ENCODE data around the gene TPM1. TPM values are rescaled to one million over a fixed set of nuclear protein-coding genes. Genes with fewer than 3 reads are reported as not detected.
"Not testable (repeated sequence)": the region's sequence is repeated elsewhere in the genome, so short reads cannot be mapped to it uniquely, and the experiment has no call there.

Gene TPM1
- polyA plus RNA-seq (ENCODE audit: insufficient read length in 4 of 4), result 100 to 1,000 TPM; 466 to 568 (median 528) TPM

DNA sequence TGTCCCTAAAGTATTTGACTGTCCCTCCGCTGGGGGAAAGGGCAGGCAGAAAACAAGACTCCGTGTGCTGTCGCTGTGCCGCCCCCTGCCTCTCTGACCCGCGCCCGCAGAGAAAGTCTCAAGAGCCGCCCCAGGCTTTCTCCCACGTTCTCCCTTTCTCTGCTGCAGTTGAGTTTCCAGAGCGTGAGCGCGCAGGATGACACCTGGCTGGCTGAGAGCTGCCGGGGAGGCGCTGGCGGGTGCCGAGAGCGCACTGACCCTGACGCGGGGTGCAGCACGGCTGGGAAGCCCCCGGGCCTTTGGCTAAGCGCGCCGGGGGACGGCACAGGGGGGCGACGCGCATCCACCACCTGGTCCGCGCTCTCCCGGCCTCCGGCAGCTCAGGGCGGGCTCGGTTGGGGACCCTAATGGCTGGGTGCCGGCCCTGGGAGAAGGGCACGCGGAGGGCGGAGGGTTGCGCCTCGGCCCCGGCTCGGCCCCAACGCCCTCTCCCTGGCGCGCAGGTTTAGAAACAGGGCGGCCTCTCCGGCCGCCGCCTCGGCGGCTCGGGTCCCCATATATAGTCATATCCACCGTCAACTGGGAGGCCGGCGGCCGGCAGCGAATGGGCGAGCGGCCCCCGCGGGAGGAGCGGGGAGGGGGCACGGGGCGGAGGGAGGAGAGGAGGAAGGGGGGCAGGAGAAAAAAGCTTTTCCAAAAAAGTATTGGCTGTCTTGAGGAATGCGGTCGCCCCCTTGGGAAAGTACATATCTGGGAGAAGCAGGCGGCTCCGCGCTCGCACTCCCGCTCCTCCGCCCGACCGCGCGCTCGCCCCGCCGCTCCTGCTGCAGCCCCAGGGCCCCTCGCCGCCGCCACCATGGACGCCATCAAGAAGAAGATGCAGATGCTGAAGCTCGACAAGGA is at the start of gene TPM1:
Gene TPM1 (plus strand): TSS at position 774 of the 903 bp plus-strand sequence. CDS start 83 bp downstream, at position 857.
- peak in 1 of 4 donors; percentile 73 for DNase-seq (ENCODE audit: low read depth in 4 of 4, low spot score in 3 of 4)

DNA sequence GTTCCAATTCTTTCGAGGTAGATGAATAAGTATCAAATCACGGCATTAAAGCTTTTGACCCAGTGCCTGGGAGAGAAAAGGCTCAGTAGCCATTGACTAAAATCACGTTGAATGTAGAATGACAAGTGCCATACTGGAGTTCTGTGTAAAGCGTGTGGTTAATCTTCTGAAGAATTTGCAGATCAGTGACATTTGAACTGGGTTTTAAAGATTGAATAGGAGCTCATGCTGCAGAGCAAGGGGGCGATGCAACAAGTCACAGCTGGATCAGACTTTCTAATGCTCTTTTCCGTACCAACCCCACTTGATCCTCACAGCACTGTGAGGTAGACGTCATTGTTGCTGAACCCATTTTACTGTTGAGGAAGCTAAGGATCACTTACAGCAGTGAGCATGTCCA is 49.5 kb upstream of the TPM1 start:
- no peak for DNase-seq (ENCODE audit: low read depth in 4 of 4, low spot score in 3 of 4)

DNA sequence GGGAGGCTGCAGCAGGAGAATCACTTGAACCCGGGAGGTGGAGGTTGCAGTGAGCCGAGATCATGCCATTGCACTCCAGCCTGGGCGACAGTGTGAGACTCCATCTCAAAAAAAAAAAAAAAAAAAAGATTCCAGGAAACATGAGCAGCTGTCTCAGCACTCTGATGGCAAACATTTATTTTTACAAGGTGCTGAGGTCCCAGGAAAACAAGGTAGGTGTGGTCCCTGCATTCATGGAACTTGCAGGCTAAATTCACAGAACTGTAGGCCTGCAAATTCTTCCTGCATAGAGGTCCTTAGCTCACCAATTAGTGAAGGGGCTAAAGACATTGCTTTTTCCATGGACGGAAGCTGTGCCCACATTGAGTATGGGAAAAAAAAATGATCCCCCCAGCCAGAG is 48.9 kb upstream of the TPM1 start:
- not testable (repeated sequence) for DNase-seq (ENCODE audit: low read depth in 4 of 4, low spot score in 3 of 4)

DNA sequence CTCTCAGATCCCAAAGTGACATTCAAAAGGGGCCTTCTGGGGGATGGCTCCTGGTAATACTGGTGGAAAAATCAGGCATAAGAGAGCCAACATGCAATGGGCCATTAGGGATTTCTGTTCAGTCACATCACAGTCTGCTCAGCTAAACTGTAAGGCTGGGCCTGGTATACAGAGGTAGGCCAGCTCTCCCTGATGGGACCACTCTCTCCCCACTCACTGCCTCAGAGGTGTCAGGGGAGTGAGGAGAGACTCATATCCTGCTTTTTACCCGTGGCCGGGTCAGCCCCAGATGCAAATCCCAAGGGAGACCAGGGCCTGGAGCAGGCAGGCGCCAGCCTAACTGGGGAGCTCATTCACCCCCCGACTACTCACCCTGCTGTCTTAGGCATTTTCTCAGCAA is 48.1 kb upstream of the TPM1 start:
- no peak for DNase-seq (ENCODE audit: low read depth in 4 of 4, low spot score in 3 of 4)

DNA sequence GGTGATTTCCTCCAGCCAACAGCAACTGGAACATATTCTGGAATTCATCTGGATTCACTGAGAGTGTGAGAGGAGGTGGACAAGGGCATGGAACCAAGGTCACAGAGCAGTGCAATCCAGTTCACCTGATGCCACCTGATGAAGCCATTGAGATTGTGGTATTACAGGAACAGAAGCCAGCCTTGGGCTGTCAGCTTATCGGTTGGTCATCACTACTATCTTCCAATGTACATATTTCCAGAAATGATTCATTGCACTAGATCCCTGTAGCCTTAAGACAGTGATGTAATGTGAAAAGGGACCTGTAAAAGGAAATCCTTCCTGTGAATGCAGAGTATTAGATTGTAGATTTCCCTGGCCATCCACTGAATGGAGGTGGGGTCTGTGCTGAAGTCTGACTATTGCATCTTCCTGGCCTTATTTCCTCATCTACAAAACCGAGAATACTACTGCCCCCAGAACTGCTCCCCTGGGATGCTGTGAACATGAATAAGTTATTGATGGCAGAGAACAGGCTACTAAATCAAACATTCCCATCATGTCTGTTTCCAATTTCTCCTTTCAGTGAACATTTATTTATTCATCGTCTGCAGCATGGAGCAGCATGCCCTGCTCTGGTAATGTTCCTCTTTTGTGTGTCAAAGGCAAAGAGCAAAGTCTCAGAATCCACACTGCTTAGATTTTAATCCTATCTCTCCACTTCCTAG is 47.4 kb upstream of the TPM1 start:
- DNase-seq (ENCODE audit: low read depth in 4 of 4, low spot score in 3 of 4), result no peak

DNA sequence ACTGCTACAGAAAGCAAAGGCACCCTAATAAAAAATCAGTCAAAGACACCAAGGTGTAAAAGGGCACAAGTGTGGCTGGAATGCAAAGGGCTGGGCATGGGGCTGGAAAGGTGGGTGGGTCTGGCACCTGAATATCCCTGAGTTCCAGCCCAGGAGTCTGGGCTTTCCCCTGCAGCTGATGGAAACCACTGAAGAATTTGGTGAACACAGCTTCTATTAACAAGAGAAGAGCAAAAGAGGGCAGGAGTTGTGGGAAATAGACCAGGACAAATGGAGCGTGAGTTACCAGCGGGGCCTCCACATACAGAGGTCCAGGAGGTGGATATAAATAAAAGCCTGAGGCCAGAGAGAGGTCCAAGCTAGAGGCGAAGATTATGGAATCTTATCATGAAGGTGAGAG is 45.1 kb upstream of the TPM1 start:
- DNase-seq (ENCODE audit: low read depth in 4 of 4, low spot score in 3 of 4), result no peak

DNA sequence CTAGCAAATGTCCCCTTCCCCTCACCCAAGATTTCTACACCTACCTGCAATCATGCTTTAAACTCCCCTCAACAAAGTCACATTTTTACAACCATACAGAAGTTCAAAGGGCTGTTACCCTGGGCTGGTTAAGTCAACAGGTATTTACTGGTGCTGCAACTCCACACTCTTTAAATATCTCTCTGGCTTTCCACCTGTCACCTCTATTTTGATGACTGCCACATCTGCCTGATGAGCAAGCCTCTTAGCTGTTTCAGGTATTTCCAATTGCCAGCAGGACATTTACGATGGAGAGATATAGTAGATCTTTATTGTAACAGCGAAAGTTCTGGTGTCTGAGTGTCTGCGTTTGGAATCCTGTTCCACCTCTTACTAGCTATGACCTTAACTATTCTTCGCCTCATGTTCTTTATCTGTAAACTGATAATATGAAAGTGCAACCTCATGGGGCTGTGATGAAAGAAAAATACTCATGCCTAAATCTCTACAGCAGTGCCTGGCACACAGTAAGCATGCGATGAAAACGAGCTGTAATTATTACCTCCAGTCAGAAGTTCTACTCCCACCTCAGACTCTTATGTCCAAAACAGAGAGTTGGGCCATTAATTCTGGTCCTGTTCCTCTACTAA is 44.2 kb upstream of the TPM1 start:
- no peak for DNase-seq (ENCODE audit: low read depth in 4 of 4, low spot score in 3 of 4)

DNA sequence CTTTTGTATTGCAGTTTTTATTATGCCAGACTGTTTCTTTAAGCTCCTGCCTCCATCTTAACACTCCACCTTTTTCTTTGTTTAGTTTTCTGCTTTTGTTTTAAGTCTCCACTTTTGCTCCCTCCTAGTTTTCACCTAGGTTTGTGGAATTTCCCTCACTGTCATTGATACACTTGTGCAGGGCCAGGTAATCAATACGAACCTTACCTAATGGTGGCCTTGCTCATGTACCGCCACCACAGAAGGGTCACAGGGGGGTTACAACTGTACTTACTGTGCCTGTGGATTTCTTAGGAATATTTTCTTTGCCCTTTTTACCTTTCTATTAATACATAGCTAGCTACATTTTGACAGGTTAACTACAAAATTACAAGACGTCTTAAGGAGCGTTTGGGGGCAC is 43.4 kb upstream of the TPM1 start:
- no peak for DNase-seq (ENCODE audit: low read depth in 4 of 4, low spot score in 3 of 4)

DNA sequence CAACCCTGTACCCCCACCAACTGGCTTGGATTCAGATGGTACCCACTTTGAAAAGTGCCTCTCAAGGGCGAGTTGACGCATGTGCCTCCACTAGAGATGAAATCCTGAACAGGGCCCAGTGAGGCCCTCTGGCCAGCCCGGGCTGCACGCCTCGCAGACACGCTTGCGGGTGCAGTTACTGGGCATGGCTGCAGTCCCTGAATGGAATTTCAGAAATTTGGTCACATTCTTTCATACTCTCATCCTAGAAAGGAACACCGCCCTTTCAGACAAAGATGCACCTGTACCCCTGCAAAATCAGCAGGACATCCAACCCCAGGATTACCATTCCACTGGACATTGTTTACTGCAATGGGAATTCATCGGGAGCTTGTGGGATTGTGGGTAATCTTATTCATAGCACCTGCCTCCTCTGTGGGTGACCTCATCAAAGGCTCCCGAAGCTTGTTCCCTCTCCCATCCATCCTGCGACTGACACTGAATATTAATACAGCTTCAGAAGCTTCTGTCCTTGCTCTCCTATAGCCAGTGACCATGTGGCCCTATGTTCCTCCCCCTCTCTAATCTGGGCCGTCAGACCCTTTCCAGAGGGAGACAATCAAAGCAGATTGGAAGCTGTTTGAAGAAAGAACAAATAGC is 42.5 kb upstream of the TPM1 start:
- DNase-seq (ENCODE audit: low read depth in 4 of 4, low spot score in 3 of 4), result no peak

DNA sequence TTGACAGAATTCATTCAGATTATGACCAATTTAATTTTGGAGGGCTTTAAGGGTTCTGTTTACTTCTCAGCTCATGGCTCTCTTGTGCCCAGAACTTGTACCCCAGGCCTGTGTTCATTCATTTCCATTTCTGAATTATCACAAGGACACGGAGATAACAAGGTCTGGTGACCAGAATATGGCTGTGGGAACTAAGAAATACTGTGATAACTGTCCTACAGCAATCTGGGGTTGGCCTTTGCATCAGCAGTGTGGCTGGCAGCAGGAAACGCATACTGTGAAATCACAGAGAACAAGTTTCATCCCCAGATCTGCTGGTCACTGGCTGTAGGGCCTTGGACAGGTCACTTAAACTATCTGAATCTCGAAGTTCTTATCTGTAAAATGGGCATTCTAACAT is 41.8 kb upstream of the TPM1 start:
- DNase-seq (ENCODE audit: low read depth in 4 of 4, low spot score in 3 of 4), result no peak

DNA sequence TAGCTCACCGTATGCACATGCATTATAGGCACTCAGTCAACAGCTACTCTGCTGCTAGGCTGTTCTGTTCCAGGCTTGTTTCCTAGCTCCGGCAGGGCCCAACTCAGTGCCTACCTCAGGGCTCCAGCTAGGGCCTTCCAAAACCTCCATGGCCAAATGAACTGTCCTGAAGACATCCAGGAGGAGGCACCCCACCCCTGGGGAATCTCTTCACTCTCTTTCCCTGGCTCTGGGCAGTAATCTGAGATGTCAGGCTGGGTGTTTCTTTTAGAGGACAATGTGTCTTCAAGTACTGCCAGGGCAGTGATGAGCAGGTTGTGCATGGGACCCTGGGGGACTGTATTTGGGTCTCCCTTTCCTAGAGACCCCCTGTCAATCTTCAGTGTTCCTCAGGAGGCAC is 38.3 kb upstream of the TPM1 start:
- no peak for DNase-seq (ENCODE audit: low read depth in 4 of 4, low spot score in 3 of 4)

DNA sequence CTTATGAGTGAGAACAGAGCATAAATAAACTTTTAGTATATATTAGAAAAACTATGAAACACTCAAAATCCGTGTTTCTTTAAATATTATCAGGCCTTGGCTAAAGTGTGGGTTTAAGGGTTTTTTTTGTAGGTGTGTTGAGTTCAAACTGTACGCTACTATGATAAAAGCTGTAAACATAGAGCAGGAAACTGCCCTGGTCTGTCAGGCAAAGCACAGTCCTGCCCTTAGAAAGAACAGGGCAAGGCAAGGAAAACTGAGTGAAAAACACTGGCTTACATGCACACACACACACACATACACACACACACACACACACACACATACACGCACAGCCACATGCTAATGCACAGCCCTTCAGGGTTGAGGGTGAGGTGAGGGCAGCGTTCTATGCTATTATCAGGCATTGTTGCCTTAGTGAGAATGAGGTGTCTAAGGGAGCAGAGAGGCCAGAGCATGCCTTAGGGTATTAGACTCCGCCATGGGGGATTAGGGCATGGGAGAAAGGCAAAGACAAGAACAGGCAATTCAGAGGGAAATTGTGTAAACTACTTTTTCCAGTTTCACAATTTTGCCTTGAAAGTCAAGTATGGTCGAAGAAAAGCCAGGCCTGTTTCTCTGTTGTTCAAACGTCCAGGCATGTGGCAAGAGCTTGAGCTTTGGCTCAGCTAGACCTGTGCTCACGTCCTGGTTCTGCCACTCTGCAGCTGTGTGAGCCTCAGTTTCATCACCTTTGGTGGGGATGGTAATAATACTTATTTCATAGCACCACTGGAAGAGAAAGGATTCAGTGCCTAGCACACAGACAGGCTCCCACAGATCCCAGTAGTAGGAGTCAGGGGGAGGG is 36.3 kb upstream of the TPM1 start:
- no peak for DNase-seq (ENCODE audit: low read depth in 4 of 4, low spot score in 3 of 4)

DNA sequence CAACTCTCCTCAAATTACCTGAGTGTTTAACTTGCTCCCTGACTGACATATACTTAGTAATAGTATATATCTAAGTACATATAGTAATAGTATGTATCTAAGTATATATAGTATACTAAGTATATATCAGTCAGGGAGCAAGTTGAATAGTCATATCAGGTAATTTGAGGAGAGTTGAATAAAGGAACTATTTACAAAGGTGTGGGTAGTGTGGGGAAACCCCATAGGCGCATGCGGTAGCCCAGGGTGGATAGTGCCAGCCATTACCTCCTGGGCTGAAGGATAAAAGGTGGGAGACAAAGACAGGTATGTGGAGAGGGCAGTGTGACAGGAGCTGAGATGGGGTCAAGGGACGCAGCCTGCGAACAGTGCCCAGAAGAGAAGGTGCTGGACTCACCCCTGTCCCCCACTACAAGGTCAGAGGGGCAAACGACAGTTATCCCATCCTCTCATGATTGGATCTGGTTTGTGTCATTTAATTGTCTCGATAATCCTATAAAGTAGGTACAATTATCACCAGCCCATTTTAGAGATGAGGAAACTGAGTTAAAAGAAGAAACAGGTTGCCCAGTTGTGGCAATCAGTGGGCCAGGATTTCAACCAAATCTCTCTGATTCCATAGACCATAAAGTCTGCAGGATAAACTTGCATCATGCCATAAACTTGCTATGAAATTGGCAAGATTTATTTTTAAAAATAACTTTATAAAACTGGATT is 34.1 kb upstream of the TPM1 start:
- DNase-seq (ENCODE audit: low read depth in 4 of 4, low spot score in 3 of 4), result no peak

DNA sequence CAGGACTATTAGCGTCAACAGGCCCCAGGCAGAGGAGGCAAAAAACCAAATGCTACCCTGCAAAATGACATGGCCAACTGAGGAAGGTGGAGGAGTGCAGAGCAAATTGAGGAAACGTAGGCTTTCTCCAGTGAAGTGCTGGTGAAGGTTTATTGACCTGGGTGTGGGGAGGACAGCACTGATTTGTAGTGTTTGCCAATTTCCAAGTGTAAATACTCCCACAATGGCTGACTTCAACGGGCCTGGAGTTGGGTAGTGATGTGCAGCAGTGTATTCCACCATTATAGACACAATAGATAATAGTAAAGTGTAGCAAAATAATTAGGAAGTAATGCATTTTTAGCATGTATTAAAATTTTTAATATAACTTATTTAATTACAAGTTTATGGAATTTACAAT is 32.2 kb upstream of the TPM1 start:
- no peak for DNase-seq (ENCODE audit: low read depth in 4 of 4, low spot score in 3 of 4)

DNA sequence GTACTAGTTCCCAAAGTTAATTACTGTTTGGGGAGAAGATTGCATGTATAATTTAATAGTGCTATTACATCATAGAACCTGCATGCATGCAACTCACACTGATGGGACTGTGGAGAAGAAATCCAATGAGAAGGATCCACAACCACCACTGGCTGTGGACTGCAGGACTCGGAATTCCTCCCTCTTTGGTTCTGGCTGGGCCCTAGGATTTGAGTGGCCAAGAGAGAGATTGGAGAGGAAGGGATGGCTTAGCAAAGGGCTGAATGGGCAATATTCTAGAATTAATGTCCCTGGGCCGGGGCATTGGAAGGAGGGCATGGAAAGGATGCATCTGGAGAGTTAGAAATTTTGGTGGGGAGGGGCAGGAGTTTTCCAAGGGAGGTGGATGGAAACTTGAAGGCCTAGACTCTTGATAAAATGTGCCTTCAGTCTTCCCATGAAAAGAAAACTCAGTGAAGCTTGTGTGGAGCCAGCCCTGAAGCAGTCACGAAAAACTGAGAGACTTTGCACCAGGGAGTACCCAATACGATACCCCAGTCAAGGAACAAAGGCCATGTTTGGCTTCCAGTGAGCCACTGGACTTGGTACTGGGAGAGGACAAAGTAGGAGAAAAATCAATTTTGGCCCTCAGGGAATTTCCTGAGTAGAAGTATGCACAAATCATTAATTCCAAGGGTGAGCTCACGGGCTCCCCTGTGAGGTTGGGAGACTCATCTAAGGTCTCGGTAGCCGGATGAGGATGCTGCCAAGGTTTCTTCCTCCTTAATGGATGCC is 31.4 kb upstream of the TPM1 start:
- no peak for DNase-seq (ENCODE audit: low read depth in 4 of 4, low spot score in 3 of 4)

DNA sequence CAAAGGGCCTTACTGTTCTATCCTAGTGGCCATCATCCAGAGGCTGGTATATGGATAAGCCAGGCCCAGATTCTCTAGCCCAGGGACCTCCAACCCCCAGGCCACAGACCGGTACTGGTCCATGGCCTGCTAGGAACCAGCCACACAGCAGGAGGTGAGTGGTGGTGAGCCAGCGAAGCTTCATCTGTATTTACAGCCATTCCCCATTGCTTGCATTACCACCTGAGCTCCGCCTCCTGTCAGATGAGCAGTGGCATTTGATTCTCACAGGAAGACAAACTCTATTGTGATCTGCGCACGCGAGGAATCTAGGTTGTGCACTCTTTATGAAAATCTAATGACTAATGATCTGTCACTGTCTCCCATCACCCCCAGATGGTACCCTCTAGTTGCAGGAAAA is 30.1 kb upstream of the TPM1 start:
- no peak for DNase-seq (ENCODE audit: low read depth in 4 of 4, low spot score in 3 of 4)

DNA sequence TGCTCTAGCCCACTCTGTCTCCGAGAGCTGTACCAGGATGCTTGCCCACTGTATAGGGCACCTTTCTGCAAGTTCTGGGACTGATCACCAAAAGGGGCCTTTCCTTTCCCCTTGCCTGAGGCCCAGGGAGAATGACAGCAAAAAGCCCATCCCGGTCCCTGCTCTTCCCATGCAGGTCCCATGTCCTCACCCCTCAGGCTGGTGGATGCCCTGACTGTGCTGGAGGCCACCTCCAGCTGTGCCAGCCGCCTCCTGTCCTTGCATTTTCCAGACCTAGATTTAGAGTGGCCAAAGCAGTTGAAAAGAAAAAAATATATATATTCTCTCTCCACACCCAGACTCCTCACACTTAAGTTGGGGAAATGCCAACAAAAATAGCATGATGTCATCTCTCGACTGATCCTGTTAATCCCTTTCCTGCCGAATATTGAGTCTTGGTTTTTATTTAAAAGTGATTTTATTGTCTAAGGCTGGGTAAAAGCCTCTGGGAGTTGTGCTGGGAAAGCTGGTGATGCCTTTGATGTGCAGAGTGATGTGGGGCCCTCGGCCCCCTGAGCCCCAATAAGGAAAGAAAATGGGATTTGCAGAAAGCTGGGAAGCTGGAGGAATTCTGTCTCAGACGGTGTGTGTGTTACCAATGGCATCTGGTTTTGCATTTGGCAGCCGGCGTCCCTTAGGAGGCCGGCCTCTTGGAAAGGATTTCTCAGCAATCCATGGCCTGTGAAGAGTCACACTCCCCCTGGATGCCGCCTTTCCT is 29.3 kb upstream of the TPM1 start:
- no peak for DNase-seq (ENCODE audit: low read depth in 4 of 4, low spot score in 3 of 4)

DNA sequence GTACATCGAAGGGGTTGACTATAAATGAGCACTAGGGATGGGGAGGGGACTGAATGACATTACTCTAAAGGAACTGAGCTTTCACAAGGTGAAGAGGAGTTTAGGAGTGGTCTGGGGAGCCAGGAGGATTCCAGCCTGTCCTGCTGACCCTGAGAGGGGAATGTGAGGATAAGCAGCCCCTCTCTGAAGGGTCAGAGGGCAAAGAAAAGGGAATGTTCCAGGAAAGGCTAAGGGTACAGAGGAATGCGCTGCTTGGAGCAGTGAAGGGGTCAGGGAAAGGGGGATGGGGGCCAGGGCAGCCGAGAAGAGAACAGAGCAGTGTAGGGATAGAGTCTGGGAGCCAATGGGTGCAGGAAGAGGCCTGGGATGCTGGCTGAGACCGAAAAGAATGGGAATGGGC is 28.0 kb upstream of the TPM1 start:
- no peak for DNase-seq (ENCODE audit: low read depth in 4 of 4, low spot score in 3 of 4)

All from left renal pelvis (tissue), 4 donors.